Activated B cell treated with CpG ODN at 0.5 μM for 24 hours (primary cell): Measurements from ENCODE around the gene RALB. TPM values are rescaled to one million over a fixed set of nuclear protein-coding genes. Genes with fewer than 3 reads are reported as not detected.

Experiments used
- ATAC-seq: fragments of 200-7000 bp; cut with Tn5 transposase; one replicate; pipeline ENCODE4 v1.10.0; 2021; ENCODE audit warnings: low read depth, mild to moderate bottlenecking, moderate library complexity
- CTCF ChIA-PET: fragments of 350-600 bp; sonication (Branson Sonifier 250); formaldehyde crosslinking; loops from one replicate; lab custom pipeline; 2021; ENCODE audit warnings: antibody characterized with exemption; lab: Charles Lee
- POLR2A ChIA-PET: fragments of 350-600 bp; sonication (Branson Sonifier 250); formaldehyde crosslinking; loops from one replicate; lab custom pipeline; 2021; ENCODE audit warnings: antibody characterized with exemption; lab: Charles Lee
- DNase-seq: peaks from one replicate; pipeline ENCODE4 v3.0.0; 2022
- H3K27ac Mint-ChIP-seq: one replicate; pipeline ENCODE4 v1.8.0; 2020; ENCODE audit warnings: mixed read lengths
- H3K27me3 Mint-ChIP-seq: one replicate; pipeline ENCODE4 v1.8.0; 2021; ENCODE audit warnings: mixed read lengths
- H3K36me3 Mint-ChIP-seq: one replicate; pipeline ENCODE4 v1.8.0; 2021; ENCODE audit warnings: low read depth, mixed read lengths
- H3K4me1 Mint-ChIP-seq: one replicate; pipeline ENCODE4 v1.8.0; 2021; ENCODE audit warnings: mixed read lengths
- H3K4me3 Mint-ChIP-seq: one replicate; pipeline ENCODE4 v1.8.0; 2020; ENCODE audit warnings: mild to moderate bottlenecking, mixed read lengths
- H3K9me3 Mint-ChIP-seq: one replicate; pipeline ENCODE4 v1.8.0; 2020; ENCODE audit warnings: mixed read lengths
- intact Hi-C: fragments of 100-400 bp; cut with micrococcal nuclease; formaldehyde crosslinking; loops from one replicate; pipeline ENCODE4 v1.15.1; 2024
- total RNA-seq: library from RNA; stranded (reverse); gene quantifications from 2 replicates; pipeline ENCODE4 v1.2.3, GENCODE V29; 2022
- TF ChIP-seq, protein P1 (sequence below): fragments of 200-600 bp; IDR thresholded peaks from one replicate; pipeline ENCODE4 v1.8.0; 2022; ENCODE audit warnings: antibody characterized with exemption, mild to moderate bottlenecking

RALB gene
- total RNA-seq, 1 donor from 2014 or later = 33.4 TPM

DNA sequence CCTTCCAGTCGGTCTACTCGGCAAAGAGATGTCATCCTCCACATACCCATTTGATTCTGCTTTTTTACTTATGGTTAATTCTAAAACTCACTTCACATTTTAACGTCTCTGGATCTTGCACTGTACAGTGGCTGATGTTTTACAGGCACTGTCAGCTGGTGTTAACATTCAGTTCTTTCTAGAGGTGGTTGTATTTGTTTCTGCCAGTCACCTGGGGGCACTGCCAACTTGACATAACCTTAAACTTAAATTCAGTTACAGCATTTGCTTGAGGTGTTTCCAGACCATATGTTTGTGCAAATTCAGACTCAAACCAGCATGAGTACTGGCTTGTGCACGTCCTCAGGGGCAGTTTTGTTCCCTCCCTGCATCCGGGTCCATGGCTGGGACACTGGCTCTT is 24.1 kb upstream of the RALB start:
- H3K36me3 Mint-ChIP-seq = no peaks in the 10 kb centered on the region
- TF ChIP-seq, protein P1, sequence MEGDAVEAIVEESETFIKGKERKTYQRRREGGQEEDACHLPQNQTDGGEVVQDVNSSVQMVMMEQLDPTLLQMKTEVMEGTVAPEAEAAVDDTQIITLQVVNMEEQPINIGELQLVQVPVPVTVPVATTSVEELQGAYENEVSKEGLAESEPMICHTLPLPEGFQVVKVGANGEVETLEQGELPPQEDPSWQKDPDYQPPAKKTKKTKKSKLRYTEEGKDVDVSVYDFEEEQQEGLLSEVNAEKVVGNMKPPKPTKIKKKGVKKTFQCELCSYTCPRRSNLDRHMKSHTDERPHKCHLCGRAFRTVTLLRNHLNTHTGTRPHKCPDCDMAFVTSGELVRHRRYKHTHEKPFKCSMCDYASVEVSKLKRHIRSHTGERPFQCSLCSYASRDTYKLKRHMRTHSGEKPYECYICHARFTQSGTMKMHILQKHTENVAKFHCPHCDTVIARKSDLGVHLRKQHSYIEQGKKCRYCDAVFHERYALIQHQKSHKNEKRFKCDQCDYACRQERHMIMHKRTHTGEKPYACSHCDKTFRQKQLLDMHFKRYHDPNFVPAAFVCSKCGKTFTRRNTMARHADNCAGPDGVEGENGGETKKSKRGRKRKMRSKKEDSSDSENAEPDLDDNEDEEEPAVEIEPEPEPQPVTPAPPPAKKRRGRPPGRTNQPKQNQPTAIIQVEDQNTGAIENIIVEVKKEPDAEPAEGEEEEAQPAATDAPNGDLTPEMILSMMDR = no peak
- ATAC-seq (no peak), DNase-seq (no peak)
- no peaks in the 10 kb centered on the region for H3K9me3 Mint-ChIP-seq
- ChIA-PET CTCF (interaction anchor here (2.0 kb wide), 1 partner anchor 84 kb away, joined by 16 read pairs; no protein-coding TSS in a partner anchor), POLR2A (interaction anchor here (0.9 kb wide), 1 partner anchor 24 kb away, joined by 4 read pairs; the partner anchor contains the start of gene RALB)
- H3K4me3 Mint-ChIP-seq = no peak overlapping the region
- no peaks in the 10 kb centered on the region for H3K27me3 Mint-ChIP-seq
- no peak overlapping the region for H3K27ac Mint-ChIP-seq
- peaks cover 55% of the 10 kb centered on the region for H3K4me1 Mint-ChIP-seq
- intact Hi-C loops = loop anchor here (1.0 to 10.0 kb wide), 2 partner anchors 85 to 864 kb away; partner anchors contain the start of genes C2orf76 and DBI

DNA sequence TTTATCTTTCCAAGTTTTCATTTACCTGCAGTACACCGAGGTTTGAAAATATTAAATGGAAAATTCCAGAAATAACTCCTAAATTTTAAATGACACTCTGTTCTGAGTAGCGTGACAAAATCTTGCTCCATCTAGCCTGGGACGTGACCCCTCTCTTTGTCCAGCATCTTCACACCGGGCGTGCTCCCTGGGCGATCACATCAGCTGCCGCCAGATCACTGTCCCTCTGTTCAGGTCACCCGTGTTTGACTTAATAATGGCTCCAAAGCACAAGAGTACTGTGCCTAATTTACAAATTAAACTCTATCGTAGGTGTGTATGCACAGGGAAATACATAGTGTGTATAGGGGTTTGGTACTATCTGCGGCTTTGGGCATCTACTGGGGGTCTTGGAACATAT is 23.3 kb upstream of the RALB start:
- ChIA-PET CTCF (interaction anchor here (2.0 kb wide), 1 partner anchor 84 kb away, joined by 16 read pairs; no protein-coding TSS in a partner anchor), POLR2A (interaction anchor here (3.6 kb wide), 1 partner anchor 23 kb away, joined by 36 read pairs; the partner anchor contains the start of gene RALB)
- intact Hi-C loops = loop anchor here (10.0 kb wide), 1 partner anchor 865 kb away; the partner anchor contains the start of genes C2orf76 and DBI
- TF ChIP-seq, protein P1 = no peak
- Mint-ChIP-seq H3K36me3 (no peaks in the 10 kb centered on the region), H3K27ac (no peak overlapping the region), H3K4me3 (no peak overlapping the region), H3K9me3 (no peaks in the 10 kb centered on the region), H3K27me3 (no peaks in the 10 kb centered on the region), H3K4me1 (peaks cover 48% of the 10 kb centered on the region)
- no peak for ATAC-seq
- no peak for DNase-seq

DNA sequence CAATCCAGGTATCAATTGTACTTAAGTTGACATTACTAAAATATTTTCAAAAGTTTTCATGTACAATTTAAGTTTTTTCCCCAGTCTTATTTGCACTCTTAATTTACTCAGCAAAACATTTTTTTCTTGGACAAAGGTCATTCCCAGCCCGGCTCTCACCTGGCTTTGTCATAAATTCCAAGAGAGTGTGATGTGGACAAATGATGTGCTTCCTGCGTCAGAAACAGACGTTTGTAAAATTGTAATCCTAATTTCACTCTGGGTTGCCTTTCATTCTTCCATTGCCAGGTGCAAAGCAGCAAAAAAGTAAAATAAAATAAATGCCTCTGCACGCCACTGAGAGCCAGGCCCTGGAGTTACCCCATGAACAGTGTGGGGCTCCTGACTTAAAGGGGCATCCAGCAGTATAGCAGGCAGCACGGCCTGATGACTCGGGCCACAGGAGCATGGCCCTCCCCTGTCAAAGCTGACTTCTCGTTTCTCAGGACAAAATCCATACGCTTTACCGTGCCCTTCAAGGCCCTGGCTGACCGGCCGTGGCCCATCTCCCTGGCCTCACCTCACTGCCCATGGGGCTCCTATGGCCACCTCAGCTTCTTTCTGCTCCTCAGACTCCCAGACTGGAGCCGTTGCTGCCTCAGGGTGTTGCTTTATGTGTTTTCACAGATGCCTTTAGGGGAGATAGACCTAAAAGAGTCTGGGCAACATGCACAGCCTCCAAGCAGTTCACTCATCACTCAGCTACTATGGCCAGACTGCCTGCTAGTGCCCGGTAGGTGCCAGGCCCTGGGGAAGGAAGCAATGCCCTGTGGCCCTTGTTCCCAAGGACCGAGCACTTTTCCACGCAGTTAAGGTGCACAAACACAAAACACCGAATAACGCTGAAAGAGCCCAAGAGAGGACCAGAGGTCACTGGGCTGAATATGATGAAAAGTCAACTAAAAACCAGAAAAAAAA is 21.9 kb upstream of the RALB start:
- ATAC-seq (no peak), DNase-seq (no peak)
- H3K4me3 Mint-ChIP-seq = peak overlapping the region; percentile 89
- peak overlapping the region; percentile 90 for H3K27ac Mint-ChIP-seq
- no peaks in the 10 kb centered on the region for H3K9me3 Mint-ChIP-seq
- ChIA-PET POLR2A (interaction anchor here (0.6 to 3.6 kb wide), 6 partner anchors 8 to 517 kb away, joined by 3 to 36 read pairs (median 13); partner anchors contain the start of genes RALB and TMEM185B), CTCF (interaction anchor here (1.0 to 2.1 kb wide), 4 partner anchors 54 to 114 kb away, joined by 3 to 12 read pairs (median 4); no protein-coding TSS in a partner anchor)
- TF ChIP-seq, protein P1 = no peak
- intact Hi-C loops = no loop called here
- no peaks in the 10 kb centered on the region for H3K27me3 Mint-ChIP-seq
- peaks cover 43% of the 10 kb centered on the region for H3K4me1 Mint-ChIP-seq
- no peaks in the 10 kb centered on the region for H3K36me3 Mint-ChIP-seq

DNA sequence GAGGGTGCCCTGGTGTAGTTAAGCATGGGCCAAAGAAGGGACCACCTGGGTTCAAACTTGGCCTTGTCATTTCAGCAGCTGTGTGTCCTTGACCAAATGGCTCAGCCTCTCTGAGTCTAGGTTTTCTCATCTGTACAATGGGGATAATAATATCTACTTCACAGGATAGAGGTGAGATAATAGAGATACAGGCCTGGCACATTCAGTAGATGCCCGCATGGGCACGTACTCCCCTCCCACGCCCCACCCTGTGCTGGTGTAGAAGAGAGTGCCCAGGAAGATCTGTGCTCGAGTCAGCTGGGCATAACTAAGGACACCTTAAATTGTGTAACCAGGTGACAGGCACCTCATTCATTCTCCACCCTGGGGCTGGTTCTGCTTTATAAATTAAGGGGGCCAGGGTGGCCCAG is 21.1 kb upstream of the RALB start:
- intact Hi-C loops = no loop called here
- Mint-ChIP-seq H3K4me3 (peak overlapping the region; percentile 89), H3K27me3 (no peaks in the 10 kb centered on the region), H3K4me1 (peaks cover 43% of the 10 kb centered on the region), H3K27ac (peak overlapping the region; percentile 90), H3K36me3 (no peaks in the 10 kb centered on the region), H3K9me3 (no peaks in the 10 kb centered on the region)
- TF ChIP-seq, protein P1 = no peak
- CTCF ChIA-PET = interaction anchor here (1.0 to 2.1 kb wide), 4 partner anchors 55 to 113 kb away, joined by 3 to 12 read pairs (median 4); no protein-coding TSS in a partner anchor
- no peak for DNase-seq
- peak; percentile 20 for ATAC-seq
- POLR2A ChIA-PET = interaction anchor here (0.6 to 3.6 kb wide), 7 partner anchors 8 to 517 kb away, joined by 3 to 36 read pairs (median 11); partner anchors contain the start of genes RALB and TMEM185B
